GM18909 (cell line): Measurements from ENCODE around the gene PTGER4.
"Not testable (repeated sequence)": the region's sequence is repeated elsewhere in the genome, so short reads cannot be mapped to it uniquely, and the experiment has no call there.

Experiments
- ATAC-seq: cut with Tn5 transposase; IDR thresholded peaks from one replicate; pipeline ENCODE4 v1.9.1; 2021; ENCODE audit warnings: mild to moderate bottlenecking; ENCODE audit not compliant: unreplicated experiment, poor library complexity

The PTGER4 gene

GRCh38 chr5:40688127-40688761 is 8.5 kb downstream of the PTGER4 start:
- peak; percentile 93 for ATAC-seq

- no peak for ATAC-seq
These were observed 9.3 kb downstream of the PTGER4 start for GRCh38 chr5:40688996-40689395.

GRCh38 chr5:40689438-40689837 is 9.7 kb downstream of the PTGER4 start:
- ATAC-seq: peak; percentile 40

GRCh38 chr5:40690267-40690666 is 10.6 kb downstream of the PTGER4 start:
- ATAC-seq: no peak

- ATAC-seq: no peak
These were observed 12.2 kb downstream of the PTGER4 start for GRCh38 chr5:40691894-40692293.

GRCh38 chr5:40694433-40694832 is 14.7 kb downstream of the PTGER4 start:
- ATAC-seq: no peak

- no peak for ATAC-seq
These were observed 20.5 kb downstream of the PTGER4 start for GRCh38 chr5:40700116-40700782.

GRCh38 chr5:40702027-40702426 is 22.3 kb downstream of the PTGER4 start:
- ATAC-seq: not testable (repeated sequence)

GRCh38 chr5:40705484-40705883 is 25.8 kb downstream of the PTGER4 start:
- not testable (repeated sequence) for ATAC-seq

GRCh38 chr5:40710575-40710974 is 30.9 kb downstream of the PTGER4 start:
- ATAC-seq: not testable (repeated sequence)

GRCh38 chr5:40714001-40714400 is 34.3 kb downstream of the PTGER4 start:
- ATAC-seq: no peak

GRCh38 chr5:40716000-40716399 is 36.3 kb downstream of the PTGER4 start:
- no peak for ATAC-seq

GRCh38 chr5:40716590-40716989 is 36.9 kb downstream of the PTGER4 start:
- no peak for ATAC-seq

GRCh38 chr5:40717281-40717680 is 37.6 kb downstream of the PTGER4 start:
- no peak for ATAC-seq

GRCh38 chr5:40720069-40720468 is 40.4 kb downstream of the PTGER4 start:
- ATAC-seq: no peak

GRCh38 chr5:40722497-40722911 is 42.8 kb downstream of the PTGER4 start:
- ATAC-seq: not testable (repeated sequence)

GRCh38 chr5:40733434-40733833 is 53.7 kb downstream of the PTGER4 start:
- ATAC-seq: no peak

GRCh38 chr5:40733879-40734563 is 54.3 kb downstream of the PTGER4 start:
- no peak for ATAC-seq

GRCh38 chr5:40734986-40735385 is 55.3 kb downstream of the PTGER4 start:
- no peak for ATAC-seq

- no peak for ATAC-seq
These were observed 55.9 kb downstream of the PTGER4 start for GRCh38 chr5:40735609-40736008.

- peak; percentile 78 for ATAC-seq
These were observed 56.6 kb downstream of the PTGER4 start for GRCh38 chr5:40736103-40736875.
